Measurements from ENCODE around the gene IL1RAPL2.

GRCh38 chrX:104972737-104973136, 406.7 kb downstream of the IL1RAPL2 start:
- TF ChIP-seq, protein P1, sequence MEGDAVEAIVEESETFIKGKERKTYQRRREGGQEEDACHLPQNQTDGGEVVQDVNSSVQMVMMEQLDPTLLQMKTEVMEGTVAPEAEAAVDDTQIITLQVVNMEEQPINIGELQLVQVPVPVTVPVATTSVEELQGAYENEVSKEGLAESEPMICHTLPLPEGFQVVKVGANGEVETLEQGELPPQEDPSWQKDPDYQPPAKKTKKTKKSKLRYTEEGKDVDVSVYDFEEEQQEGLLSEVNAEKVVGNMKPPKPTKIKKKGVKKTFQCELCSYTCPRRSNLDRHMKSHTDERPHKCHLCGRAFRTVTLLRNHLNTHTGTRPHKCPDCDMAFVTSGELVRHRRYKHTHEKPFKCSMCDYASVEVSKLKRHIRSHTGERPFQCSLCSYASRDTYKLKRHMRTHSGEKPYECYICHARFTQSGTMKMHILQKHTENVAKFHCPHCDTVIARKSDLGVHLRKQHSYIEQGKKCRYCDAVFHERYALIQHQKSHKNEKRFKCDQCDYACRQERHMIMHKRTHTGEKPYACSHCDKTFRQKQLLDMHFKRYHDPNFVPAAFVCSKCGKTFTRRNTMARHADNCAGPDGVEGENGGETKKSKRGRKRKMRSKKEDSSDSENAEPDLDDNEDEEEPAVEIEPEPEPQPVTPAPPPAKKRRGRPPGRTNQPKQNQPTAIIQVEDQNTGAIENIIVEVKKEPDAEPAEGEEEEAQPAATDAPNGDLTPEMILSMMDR (IDR thresholded peaks at IDR 0.05; ENCODE audit: control extremely low read depth in 1 of 3, insufficient read depth in 1 of 3, low read depth in 1 of 3, low read length in 3 of 3), result no peak
- TF ChIP-seq USF2 (IDR thresholded peaks at IDR 0.05; ENCODE audit: low read length) (no peak), POLR2AphosphoS5 (IDR thresholded peaks at IDR 0.05; ENCODE audit: low read depth, low read length) (no peak), EP300 (IDR thresholded peaks at IDR 0.05; ENCODE audit: borderline replicate concordance in 1 of 2, low read depth in 2 of 2, low read length in 2 of 2) (no peak), POLR2A (IDR thresholded peaks at IDR 0.05; ENCODE audit: control extremely low read depth in 1 of 2, low read depth in 2 of 2, low read length in 2 of 2) (no peak)

Data from H1 (cell line).